Neural cell (in vitro differentiated cells): ENCODE results near the gene CTRB1. TPM values are rescaled to one million over a fixed set of nuclear protein-coding genes. Genes with fewer than 3 reads are reported as not detected.

Source experiments
- H2AFZ ChIP-seq: fragments of 200-600, 300-800 bp; sonication (generic), shearing (Covaris generic); 2 replicates; pipeline ENCODE4 v1.6.0; 2014; ENCODE audit warnings: low read depth, mild to moderate bottlenecking, antibody characterized with exemption, low read length, moderate library complexity
- H3F3A ChIP-seq: fragments of 200-600 bp; shearing (Covaris generic); 2 replicates; pipeline ENCODE4 v1.6.1; 2016; ENCODE audit warnings: mild to moderate bottlenecking, moderate library complexity, mixed read lengths, antibody characterized with exemption, low read length; ENCODE audit not compliant: insufficient read depth, poor library complexity, severe bottlenecking
- H3K27ac ChIP-seq: fragments of 200-600, 300-800 bp; sonication (generic), shearing (Covaris generic); 2 replicates; pipeline ENCODE4 v1.5.1; 2014; ENCODE audit warnings: mild to moderate bottlenecking, low read length, moderate library complexity
- H3K27me3 ChIP-seq: fragments of 300-800, 200-600 bp; sonication (generic), shearing (Covaris generic); 2 replicates; pipeline ENCODE4 v1.6.0; 2014; ENCODE audit warnings: mild to moderate bottlenecking, low read depth, low read length, moderate library complexity; ENCODE audit not compliant: insufficient read depth
- H3K36me3 ChIP-seq: fragments of 300-800, 200-600 bp; sonication (generic), shearing (Covaris generic); 2 replicates; pipeline ENCODE4 v1.5.1; 2014; ENCODE audit warnings: mild to moderate bottlenecking, antibody characterized with exemption, low read length, moderate library complexity; ENCODE audit not compliant: insufficient read depth
- H3K4me2 ChIP-seq: fragments of 300-800, 200-600 bp; sonication (generic), shearing (Covaris generic); 2 replicates; pipeline ENCODE4 v1.6.0; 2014; ENCODE audit warnings: mild to moderate bottlenecking, low read length
- H3K4me3 ChIP-seq: fragments of 300-800, 200-600 bp; sonication (generic), shearing (Covaris generic); 2 replicates; pipeline ENCODE4 v1.5.1; 2014; ENCODE audit warnings: mild to moderate bottlenecking, low read length, moderate library complexity
- H3K79me2 ChIP-seq: fragments of 200-600 bp; shearing (Covaris generic); replicated peaks from 2 replicates; pipeline ENCODE4 v1.6.0; 2014; ENCODE audit warnings: mild to moderate bottlenecking, low read length, moderate library complexity; ENCODE audit not compliant: insufficient read depth
- H3K9ac ChIP-seq: fragments of 300-800, 200-600 bp; sonication (generic), shearing (Covaris generic); 2 replicates; pipeline ENCODE4 v1.6.1; 2016; ENCODE audit warnings: mild to moderate bottlenecking, low read length, mixed read lengths
- H3K9me2 ChIP-seq: fragments of 200-600 bp; shearing (Covaris generic); 2 replicates; pipeline ENCODE4 v1.6.1; 2016; ENCODE audit warnings: mild to moderate bottlenecking, low read length, mixed read lengths; ENCODE audit not compliant: insufficient read depth
- H3K9me3 ChIP-seq: fragments of 200-600, 300-800 bp; sonication (generic), shearing (Covaris generic); 2 replicates; pipeline ENCODE4 v1.6.1; 2016; ENCODE audit warnings: mild to moderate bottlenecking, mixed run types, low read length, moderate library complexity, mixed read lengths
- H4K20me1 ChIP-seq: fragments of 200-600 bp; shearing (Covaris generic); 2 replicates; pipeline ENCODE4 v1.6.1; 2016; ENCODE audit warnings: mild to moderate bottlenecking, mixed run types; ENCODE audit not compliant: insufficient read depth
- EZH2 ChIP-seq: fragments of 200-600, 300-800 bp; shearing (Covaris generic), sonication (generic); IDR thresholded peaks from 2 replicates; pipeline ENCODE4 v1.6.1; 2014; ENCODE audit warnings: antibody characterized with exemption, low read length, borderline replicate concordance, mild to moderate bottlenecking; ENCODE audit not compliant: insufficient read depth, poor library complexity, severe bottlenecking
- MXI1 ChIP-seq: fragments of 450-650 bp; conservative IDR thresholded peaks from 2 replicates; pipeline ENCODE4 v1.6.1; 2014; ENCODE audit warnings: antibody characterized with exemption, mild to moderate bottlenecking; ENCODE audit not compliant: poor library complexity, severe bottlenecking
- RAD21 ChIP-seq: fragments of 450-650 bp; conservative IDR thresholded peaks from 2 replicates; pipeline ENCODE4 v1.6.1; 2014; ENCODE audit warnings: antibody characterized with exemption, mild to moderate bottlenecking, moderate library complexity
- SMC3 ChIP-seq: fragments of 450-650 bp; conservative IDR thresholded peaks from 2 replicates; pipeline ENCODE4 v1.6.1; 2014; ENCODE audit warnings: antibody characterized with exemption, mild to moderate bottlenecking, moderate library complexity; ENCODE audit not compliant: poor library complexity
- TAF1 ChIP-seq: IDR thresholded peaks from 2 replicates; pipeline ENCODE4 v1.6.1; 2012; ENCODE audit warnings: low read depth
- polyA plus RNA-seq: library from polyadenylated mRNA; depleted of rRNA; stranded (reverse); fragments of >200 nt; gene quantifications from 2 replicates; pipeline ENCODE4 v1.2.3, GENCODE V29; 2014
- TF ChIP-seq, protein P1 (sequence below): fragments of 450-650 bp; IDR thresholded peaks from 2 replicates; pipeline ENCODE4 v1.5.1; 2014; ENCODE audit warnings: antibody characterized with exemption, mild to moderate bottlenecking, moderate library complexity; ENCODE audit not compliant: poor library complexity, severe bottlenecking
- TF ChIP-seq, protein P2 (sequence below): IDR thresholded peaks from 2 replicates; pipeline ENCODE4 v1.6.1; 2012; ENCODE audit warnings: borderline replicate concordance

CTRB1 gene
- polyA plus RNA-seq, 1 donor from 2014 or later: not detected

DNA sequence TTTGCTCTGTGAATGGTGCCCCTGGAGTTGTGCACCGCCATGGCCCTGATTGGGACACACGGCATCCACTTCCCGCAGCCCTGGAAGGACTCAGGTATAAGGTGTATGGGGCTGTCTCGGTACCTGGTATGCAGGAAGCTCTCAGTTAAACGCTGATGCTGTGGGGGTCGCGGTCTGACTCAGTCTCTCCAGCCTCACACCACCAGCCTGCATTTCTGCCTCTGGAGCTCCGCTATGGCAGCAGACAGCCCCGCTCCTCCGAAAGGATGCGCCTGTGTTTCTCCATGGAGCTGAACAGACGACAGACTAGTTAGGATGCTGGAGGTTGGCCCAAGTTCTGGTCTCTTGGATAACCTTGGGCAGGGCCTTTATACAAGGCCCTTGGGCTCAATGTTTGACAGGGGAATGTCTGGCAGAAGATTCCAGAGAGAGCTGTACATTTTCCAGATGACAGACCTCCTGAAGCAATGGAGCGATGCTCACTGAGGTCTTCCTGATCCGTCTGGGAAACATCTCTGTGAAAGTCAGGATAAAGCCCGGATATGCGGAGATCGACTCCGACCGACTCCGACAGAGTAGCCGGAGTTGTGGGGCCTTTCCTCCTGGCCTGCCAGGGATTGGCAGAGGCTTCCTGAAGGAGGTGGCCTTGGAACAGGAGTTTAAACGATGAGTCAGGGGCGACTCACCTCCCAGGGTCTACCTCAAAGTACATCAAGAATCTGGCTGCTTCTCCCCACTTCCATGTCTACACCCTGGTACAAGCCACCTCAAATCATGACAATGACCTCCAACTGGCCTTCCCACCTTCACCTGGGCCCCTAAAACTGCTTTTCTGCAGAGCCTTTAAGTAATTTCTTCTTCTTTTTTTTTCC, 54.5 kb downstream of the CTRB1 start:
- no peak overlapping the region for H3K4me3 ChIP-seq
- H3K79me2 ChIP-seq: no peaks in the 10 kb centered on the region
- no peaks in the 10 kb centered on the region for H3K9me3 ChIP-seq
- no peak overlapping the region for H3K4me2 ChIP-seq
- H3K9ac ChIP-seq: no peak overlapping the region
- H3K27ac ChIP-seq: no peak overlapping the region
- no peaks in the 10 kb centered on the region for H3F3A ChIP-seq
- H2AFZ ChIP-seq: no peak overlapping the region
- no peaks in the 10 kb centered on the region for H4K20me1 ChIP-seq
- H3K36me3 ChIP-seq: no peaks in the 10 kb centered on the region
- H3K27me3 ChIP-seq: no peaks in the 10 kb centered on the region
- no peaks in the 10 kb centered on the region for H3K9me2 ChIP-seq
- TF ChIP-seq, protein P1, sequence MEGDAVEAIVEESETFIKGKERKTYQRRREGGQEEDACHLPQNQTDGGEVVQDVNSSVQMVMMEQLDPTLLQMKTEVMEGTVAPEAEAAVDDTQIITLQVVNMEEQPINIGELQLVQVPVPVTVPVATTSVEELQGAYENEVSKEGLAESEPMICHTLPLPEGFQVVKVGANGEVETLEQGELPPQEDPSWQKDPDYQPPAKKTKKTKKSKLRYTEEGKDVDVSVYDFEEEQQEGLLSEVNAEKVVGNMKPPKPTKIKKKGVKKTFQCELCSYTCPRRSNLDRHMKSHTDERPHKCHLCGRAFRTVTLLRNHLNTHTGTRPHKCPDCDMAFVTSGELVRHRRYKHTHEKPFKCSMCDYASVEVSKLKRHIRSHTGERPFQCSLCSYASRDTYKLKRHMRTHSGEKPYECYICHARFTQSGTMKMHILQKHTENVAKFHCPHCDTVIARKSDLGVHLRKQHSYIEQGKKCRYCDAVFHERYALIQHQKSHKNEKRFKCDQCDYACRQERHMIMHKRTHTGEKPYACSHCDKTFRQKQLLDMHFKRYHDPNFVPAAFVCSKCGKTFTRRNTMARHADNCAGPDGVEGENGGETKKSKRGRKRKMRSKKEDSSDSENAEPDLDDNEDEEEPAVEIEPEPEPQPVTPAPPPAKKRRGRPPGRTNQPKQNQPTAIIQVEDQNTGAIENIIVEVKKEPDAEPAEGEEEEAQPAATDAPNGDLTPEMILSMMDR: no peak
- TF ChIP-seq TAF1: no peak
- TF ChIP-seq SMC3: no peak
- TF ChIP-seq RAD21: no peak
- no peak for TF ChIP-seq EZH2
- TF ChIP-seq, protein P2, sequence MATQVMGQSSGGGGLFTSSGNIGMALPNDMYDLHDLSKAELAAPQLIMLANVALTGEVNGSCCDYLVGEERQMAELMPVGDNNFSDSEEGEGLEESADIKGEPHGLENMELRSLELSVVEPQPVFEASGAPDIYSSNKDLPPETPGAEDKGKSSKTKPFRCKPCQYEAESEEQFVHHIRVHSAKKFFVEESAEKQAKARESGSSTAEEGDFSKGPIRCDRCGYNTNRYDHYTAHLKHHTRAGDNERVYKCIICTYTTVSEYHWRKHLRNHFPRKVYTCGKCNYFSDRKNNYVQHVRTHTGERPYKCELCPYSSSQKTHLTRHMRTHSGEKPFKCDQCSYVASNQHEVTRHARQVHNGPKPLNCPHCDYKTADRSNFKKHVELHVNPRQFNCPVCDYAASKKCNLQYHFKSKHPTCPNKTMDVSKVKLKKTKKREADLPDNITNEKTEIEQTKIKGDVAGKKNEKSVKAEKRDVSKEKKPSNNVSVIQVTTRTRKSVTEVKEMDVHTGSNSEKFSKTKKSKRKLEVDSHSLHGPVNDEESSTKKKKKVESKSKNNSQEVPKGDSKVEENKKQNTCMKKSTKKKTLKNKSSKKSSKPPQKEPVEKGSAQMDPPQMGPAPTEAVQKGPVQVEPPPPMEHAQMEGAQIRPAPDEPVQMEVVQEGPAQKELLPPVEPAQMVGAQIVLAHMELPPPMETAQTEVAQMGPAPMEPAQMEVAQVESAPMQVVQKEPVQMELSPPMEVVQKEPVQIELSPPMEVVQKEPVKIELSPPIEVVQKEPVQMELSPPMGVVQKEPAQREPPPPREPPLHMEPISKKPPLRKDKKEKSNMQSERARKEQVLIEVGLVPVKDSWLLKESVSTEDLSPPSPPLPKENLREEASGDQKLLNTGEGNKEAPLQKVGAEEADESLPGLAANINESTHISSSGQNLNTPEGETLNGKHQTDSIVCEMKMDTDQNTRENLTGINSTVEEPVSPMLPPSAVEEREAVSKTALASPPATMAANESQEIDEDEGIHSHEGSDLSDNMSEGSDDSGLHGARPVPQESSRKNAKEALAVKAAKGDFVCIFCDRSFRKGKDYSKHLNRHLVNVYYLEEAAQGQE: no peak
- no peak for TF ChIP-seq MXI1

Other genes with a start within 250 kb of the CTRB1 start
- gene WDR59, start 233.9 kb upstream of the CTRB1 start, polyA plus RNA-seq: 20.3 and 24.1 TPM in 2 replicates
- 31.6 and 33.3 TPM in 2 replicates for gene ZNRF1, start 220.0 kb upstream of the CTRB1 start, polyA plus RNA-seq
- 0.18 TPM in 1 of 2 replicates, not detected in the other for gene LDHD, start 102.2 kb upstream of the CTRB1 start, polyA plus RNA-seq
- 38.1 and 47.1 TPM in 2 replicates for gene ZFP1, start 70.5 kb upstream of the CTRB1 start, polyA plus RNA-seq
- not detected in 2 replicates for gene CTRB2, start 11.8 kb upstream of the CTRB1 start, polyA plus RNA-seq
- 38.9 and 39.1 TPM in 2 replicates for gene BCAR1, start 32.6 kb downstream of the CTRB1 start, polyA plus RNA-seq
- 197 and 201 TPM in 2 replicates for gene CFDP1, start 214.5 kb downstream of the CTRB1 start, polyA plus RNA-seq
- gene TMEM170A, start 245.7 kb downstream of the CTRB1 start, polyA plus RNA-seq: 32.2 and 35.9 TPM in 2 replicates